ENCODE results near the gene ELF2.

DNA sequence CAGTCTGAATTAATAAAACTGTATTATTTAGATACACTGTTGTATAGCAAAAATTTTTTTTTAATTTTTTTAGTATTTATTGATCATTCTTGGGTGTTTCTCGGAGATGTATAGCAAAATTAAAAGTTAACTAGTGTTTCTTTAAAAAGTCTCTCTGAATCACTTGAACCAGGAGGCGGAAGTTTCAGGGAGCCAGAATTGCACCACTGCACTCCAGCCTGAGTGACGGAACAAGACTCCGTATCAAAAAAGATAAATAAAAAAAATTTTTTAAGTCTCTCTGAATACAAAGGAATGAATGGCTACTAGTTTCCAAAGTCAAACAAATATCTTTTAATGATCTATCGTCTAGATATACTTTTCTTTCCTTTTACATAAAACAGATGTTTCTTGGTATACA lies 64.4 kb downstream of the ELF2 start:
- TF ChIP-seq, protein P1, sequence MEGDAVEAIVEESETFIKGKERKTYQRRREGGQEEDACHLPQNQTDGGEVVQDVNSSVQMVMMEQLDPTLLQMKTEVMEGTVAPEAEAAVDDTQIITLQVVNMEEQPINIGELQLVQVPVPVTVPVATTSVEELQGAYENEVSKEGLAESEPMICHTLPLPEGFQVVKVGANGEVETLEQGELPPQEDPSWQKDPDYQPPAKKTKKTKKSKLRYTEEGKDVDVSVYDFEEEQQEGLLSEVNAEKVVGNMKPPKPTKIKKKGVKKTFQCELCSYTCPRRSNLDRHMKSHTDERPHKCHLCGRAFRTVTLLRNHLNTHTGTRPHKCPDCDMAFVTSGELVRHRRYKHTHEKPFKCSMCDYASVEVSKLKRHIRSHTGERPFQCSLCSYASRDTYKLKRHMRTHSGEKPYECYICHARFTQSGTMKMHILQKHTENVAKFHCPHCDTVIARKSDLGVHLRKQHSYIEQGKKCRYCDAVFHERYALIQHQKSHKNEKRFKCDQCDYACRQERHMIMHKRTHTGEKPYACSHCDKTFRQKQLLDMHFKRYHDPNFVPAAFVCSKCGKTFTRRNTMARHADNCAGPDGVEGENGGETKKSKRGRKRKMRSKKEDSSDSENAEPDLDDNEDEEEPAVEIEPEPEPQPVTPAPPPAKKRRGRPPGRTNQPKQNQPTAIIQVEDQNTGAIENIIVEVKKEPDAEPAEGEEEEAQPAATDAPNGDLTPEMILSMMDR (IDR thresholded peaks at IDR 0.05), result no peak
- TF ChIP-seq POLR2AphosphoS5 (IDR thresholded peaks at IDR 0.05; ENCODE audit: insufficient read depth in 1 of 2, low read depth in 1 of 2), result no peak

All from vagina (tissue), 2 donors.